Measurements from ENCODE around the gene DOCK4. TPM values are rescaled to one million over a fixed set of nuclear protein-coding genes. Genes with fewer than 3 reads are reported as not detected.

Gene DOCK4
- total and polyA plus RNA-seq, 2 of the 8 experiments (the other 6 are each of a cell fraction or from before 2014, with no cell fraction given) = 5.1 to 23.6 TPM

DNA sequence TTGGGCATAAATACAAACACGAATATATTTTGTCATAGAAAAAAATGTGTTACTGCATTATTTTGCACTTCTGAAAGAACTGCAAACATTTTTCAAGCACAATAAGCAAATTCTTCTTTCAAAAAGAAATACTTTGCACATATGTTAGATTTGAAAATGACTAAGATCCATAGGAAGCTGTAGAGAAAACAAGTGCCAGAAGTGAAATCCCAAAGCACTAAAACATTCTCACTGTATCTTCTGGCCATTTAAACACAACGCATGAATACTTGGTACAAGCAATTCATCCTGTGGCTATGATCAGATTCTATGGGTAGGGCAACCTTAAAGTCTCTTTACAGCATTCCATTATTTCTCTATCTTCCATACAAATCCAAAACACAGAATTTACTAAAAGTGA lies 418.5 kb downstream of the DOCK4 start:
- H3K4me3 ChIP-seq (ENCODE audit: extremely low read depth in 1 of 4, insufficient read depth in 2 of 4, low read depth in 3 of 4, low read length in 4 of 4) = no peak overlapping the region
- no peak for TF ChIP-seq GTF2F1 (IDR thresholded peaks at IDR 0.05; ENCODE audit: borderline replicate concordance, low read depth, low read length)
- H3K79me2 ChIP-seq (ENCODE audit: control insufficient read depth in 1 of 2, insufficient read depth in 2 of 2, low read length in 2 of 2) = no peaks in the 10 kb centered on the region
- WGBS, 2 experiments (ENCODE audit: extremely low coverage in 1 of 2, insufficient coverage in 1 of 2, insufficient read length in 1 of 2, insufficient replicate concordance in 2 of 2, low coverage in 1 of 2, low lambda C conversion rate in 2 of 2, missing lambda C conversion rate in 1 of 2) = 91% methylated on average over 2 of the region's 2 CpGs; no CpG with 5 or more reads in 1 of the 2 experiments
- no peak overlapping the region for H2BK120ac ChIP-seq (replicated peaks; ENCODE audit: low read depth, low read length)
- ChIA-PET CTCF (ENCODE audit: partially characterized antibody) (interaction anchor here (1.0 to 2.0 kb wide), 3 partner anchors 25 to 68 kb away, joined by 4 to 11 read pairs (median 6); no protein-coding TSS in a partner anchor), POLR2A (ENCODE audit: partially characterized antibody) (no interaction called here)
- H2BK20ac ChIP-seq (ENCODE audit: low read length) = no peak overlapping the region
- no peaks in the 10 kb centered on the region for H3K79me1 ChIP-seq (ENCODE audit: low read depth, low read length)
- no peaks in the 10 kb centered on the region for H3K9me3 ChIP-seq (ENCODE audit: insufficient read depth in 2 of 2, low read depth in 1 of 2, low read length in 1 of 2)
- H3K9ac ChIP-seq (replicated peaks in 1 of 4; ENCODE audit: extremely low read depth in 1 of 4, low read depth in 3 of 4, low read length in 3 of 4) = no peak overlapping the region
- no peak overlapping the region for H2BK5ac ChIP-seq (ENCODE audit: low read depth, low read length)
- no peak overlapping the region for H3K23ac ChIP-seq (ENCODE audit: insufficient read length)
- no peak overlapping the region for H3K18ac ChIP-seq (ENCODE audit: extremely low read depth, low read length)
- H4K91ac ChIP-seq (replicated peaks; ENCODE audit: insufficient read length, low read length) = no peak overlapping the region
- no peak overlapping the region for H3K56ac ChIP-seq (replicated peaks; ENCODE audit: insufficient read length, low read depth, low read length)
- no peak overlapping the region for H2AK5ac ChIP-seq (ENCODE audit: low read depth, low read length)
- H4K5ac ChIP-seq (ENCODE audit: insufficient read length, low read depth, low read length) = no peak overlapping the region
- no peaks in the 10 kb centered on the region for H3K23me2 ChIP-seq (ENCODE audit: low read depth, low read length)
- FAIRE-seq (no peak), DNase-seq (ENCODE audit: low read depth in 1 of 2, low spot score in 2 of 2) (no peak)
- H3K14ac ChIP-seq (ENCODE audit: insufficient read length) = no peak overlapping the region
- H4K20me1 ChIP-seq (replicated peaks in 1 of 2; ENCODE audit: control insufficient read depth in 1 of 2, insufficient read depth in 2 of 2, low read length in 2 of 2) = no peaks in the 10 kb centered on the region
- no peak overlapping the region for H4K8ac ChIP-seq (ENCODE audit: extremely low read depth, insufficient read depth, low read length)
- H3K4ac ChIP-seq (replicated peaks; ENCODE audit: insufficient read length, low read depth, low read length) = no peak overlapping the region
- H3K4me1 ChIP-seq (replicated peaks in 1 of 4; ENCODE audit: control insufficient read depth in 3 of 4, insufficient read depth in 4 of 4, low read length in 3 of 4) = peaks cover 0 to 10% (median 3%) of the 10 kb centered on the region in 4 experiments; a peak in 5 of 7 replicates
- H3K4me2 ChIP-seq (ENCODE audit: insufficient read depth in 1 of 2, low read depth in 2 of 2, low read length in 2 of 2) = no peak overlapping the region
- H3K27ac ChIP-seq (ENCODE audit: low read depth, low read length) = no peak overlapping the region
- H3K36me3 ChIP-seq (ENCODE audit: control insufficient read depth in 2 of 4, insufficient read depth in 4 of 4, low read length in 3 of 4) = peaks cover 0 to 9% (median 0%) of the 10 kb centered on the region in 4 experiments; a peak in 2 of 8 replicates
- H2BK15ac ChIP-seq (ENCODE audit: low read length) = no peak overlapping the region
- H2BK12ac ChIP-seq (ENCODE audit: low read depth, low read length) = no peak overlapping the region
- H2AFZ ChIP-seq (ENCODE audit: low read length) = no peak overlapping the region
- H3K27me3 ChIP-seq (replicated peaks in 1 of 4; ENCODE audit: control insufficient read depth in 3 of 4, extremely low read depth in 1 of 4, insufficient read depth in 3 of 4, low read length in 3 of 4) = no peaks in the 10 kb centered on the region

Data from H1 (cell line).